HK-2 (cell line): Measurements from ENCODE around the gene PARP3.
A peak's percentile ranks its signal among the peaks of the same experiment; 100 is the strongest.
"Not testable (repeated sequence)": the region's sequence is repeated elsewhere in the genome, so short reads cannot be mapped to it uniquely, and the experiment has no call there.

Experiments used
- DNase-seq: peaks from one replicate; pipeline ENCODE4 v3.0.0-alpha.2; 2018; ENCODE audit not compliant: unreplicated experiment

Gene PARP3

DNA sequence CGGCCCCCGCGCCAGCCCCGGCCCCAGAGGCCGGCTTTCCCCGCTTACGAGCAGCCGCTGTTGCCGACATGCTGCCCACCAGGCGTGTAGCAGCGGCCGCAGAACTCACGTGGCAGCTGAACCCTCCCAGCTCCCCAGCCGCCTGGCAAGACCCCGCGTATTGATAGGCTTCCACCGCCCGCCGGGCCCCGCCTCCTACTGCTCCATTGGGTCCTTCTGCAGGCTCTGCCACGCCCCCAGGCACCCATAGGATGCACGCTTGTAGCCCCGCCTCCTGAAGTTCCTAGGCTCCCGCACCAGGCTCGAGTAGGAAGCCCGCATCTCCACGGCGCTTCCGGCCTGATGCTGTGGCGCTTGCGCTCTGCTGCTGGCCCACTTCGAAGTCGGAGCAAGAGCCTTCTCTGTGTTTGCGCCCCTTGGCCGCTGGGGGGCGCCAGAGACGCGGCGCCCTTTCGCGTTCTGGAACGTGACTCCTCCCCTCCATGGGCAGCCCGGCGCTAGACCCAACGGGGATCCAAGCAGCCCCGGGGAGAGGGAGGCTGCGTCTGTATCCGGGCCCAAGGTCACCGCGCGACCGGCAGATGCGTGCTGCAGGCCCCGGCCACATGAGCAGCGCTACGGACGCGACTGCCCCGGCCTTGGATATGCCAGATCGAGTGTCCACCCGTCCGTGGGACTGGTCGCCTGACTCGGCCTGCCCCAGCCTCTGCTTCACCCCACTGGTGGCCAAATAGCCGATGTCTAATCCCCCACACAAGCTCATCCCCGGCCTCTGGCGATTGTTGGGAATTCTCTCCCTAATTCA lies at the start of gene PARP3, which contains the start of gene RRP9:
PARP3 (plus strand) TSS at position 566 of the 805 bp plus-strand sequence. CDS start 993 bp downstream, outside the sequence.
RRP9 (minus strand) TSS at position 107 of the 805 bp plus-strand sequence; CDS start at position 70, 37 bp downstream.
- DNase-seq, result peak; percentile 97

DNA sequence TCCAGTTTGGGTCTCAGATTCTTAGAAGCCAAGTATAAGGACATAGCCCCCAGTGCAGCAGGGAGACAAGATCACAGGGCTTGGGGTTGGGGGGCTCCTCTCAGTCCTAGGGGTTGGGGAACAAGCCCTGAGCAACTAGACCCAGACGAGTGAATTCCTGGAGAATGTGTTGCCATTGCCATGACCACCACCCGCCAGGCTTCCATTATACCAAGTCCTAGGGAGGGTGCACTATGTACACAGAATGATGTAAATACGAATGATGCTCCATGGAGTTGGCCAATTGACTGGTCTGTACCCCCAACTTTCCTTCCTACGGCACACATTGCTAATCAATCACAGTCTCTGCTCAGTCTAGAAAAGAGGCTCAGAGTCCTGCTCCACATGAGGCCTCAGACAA lies 47.8 kb upstream of the PARP3 start:
- DNase-seq, result no peak

DNA sequence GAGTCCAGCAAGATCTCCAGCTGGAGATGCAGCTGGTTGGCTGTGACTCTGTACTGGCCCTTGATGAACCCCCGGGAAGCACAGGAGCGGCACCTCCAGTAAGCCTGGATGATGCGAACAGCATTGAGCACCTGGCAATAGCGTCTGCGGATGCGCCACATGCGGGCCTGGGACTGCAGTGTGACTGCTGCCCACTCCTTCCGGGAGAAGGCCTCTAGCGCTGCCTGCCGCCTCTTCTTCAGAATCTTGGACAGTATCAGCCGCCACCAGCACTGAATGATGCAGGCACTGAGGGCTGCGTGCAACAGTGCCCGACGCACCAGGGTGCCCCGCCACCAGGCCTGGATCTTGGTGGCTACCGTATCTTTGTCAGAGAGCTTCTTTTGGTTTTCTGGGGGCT lies 47.2 kb upstream of the PARP3 start:
- DNase-seq, result no peak

DNA sequence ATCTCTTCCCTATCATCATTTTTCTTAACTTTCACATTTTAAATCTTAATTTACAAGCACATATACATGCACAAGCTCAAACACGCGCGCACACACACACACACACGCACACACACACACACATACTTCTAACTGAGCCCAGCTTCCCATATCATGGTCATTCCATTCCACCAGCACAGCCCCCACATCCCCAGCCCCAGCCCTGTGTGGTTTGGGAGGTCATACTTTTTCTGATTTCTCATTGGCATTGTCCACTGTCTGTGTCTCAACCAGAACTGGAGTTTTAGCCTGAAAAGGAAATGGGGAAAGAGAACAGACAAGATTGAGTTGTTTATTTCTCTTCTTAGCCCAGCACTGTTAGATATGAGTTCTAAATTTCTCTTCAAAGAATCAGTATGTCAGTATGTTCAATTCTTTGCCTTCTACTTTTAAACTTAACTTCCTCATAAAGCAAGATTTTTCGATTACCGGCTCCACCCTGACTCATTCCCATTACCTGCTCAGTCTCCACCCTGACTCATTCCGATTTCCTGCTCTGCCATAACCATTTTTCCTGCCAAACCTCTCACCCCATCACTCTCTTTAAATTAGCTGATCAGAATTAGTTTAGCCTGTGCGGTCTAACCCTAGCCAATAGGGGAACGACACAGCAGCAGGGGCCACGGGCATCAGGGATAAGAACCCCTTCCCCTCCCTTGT lies 45.4 kb upstream of the PARP3 start:
- no peak for DNase-seq

DNA sequence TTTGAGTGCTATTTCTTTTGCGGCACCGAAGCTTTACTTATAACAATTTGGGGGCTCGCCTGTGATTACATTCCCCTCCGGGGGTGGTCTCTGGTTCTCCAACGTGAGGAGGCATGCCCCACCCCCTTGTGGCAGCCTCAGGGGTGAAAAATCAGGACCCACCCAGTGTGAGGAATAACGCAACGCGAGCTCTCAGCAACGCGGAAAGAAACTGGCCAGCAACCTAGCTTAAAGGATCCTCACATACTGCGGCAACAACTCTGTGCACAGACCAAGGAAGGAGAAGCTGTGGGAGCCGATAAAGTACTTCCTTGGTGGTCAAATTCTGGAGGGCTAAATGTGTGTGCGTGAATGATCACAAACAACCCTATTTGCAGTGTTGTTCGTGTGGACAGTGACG lies 44.8 kb upstream of the PARP3 start:
- no peak for DNase-seq

DNA sequence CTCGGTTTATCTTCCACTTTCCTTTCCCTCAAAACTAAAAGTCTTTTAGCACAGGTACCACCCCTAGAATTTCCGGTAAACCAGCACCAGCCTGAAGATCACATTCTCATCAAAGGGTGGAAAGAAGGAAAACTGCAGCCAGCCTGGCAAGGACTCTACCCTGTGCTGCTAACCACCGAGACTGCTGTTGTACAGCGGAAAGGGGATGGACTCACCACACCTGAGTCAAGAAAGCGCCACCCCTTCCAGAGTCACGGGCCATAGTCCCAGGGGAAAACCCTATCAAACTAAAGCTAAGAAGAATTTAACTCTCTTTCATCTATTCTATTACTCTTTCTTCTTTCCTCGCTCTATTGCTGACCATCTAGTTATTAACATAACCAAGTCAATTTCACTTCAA lies 42.1 kb upstream of the PARP3 start:
- DNase-seq, result not testable (repeated sequence)

DNA sequence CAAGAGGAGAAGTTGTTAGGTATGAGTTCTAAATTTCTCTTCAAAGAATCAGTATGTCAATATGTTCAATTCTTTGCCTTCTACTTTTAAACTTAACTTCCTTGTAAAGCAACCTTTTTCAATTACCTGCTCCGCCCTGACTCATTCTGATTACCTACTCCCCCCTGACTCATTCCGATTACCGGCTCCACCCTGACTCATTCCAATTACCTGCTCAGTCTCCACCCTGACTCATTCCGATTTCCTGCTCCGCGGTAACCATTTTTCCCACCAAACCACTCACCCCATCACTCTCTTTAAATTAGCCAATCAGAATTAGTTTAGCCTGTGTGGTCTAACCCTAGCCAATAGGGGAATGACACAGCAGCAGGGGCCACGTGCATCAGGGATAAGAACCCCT lies 39.8 kb upstream of the PARP3 start:
- peak; percentile 41 for DNase-seq

DNA sequence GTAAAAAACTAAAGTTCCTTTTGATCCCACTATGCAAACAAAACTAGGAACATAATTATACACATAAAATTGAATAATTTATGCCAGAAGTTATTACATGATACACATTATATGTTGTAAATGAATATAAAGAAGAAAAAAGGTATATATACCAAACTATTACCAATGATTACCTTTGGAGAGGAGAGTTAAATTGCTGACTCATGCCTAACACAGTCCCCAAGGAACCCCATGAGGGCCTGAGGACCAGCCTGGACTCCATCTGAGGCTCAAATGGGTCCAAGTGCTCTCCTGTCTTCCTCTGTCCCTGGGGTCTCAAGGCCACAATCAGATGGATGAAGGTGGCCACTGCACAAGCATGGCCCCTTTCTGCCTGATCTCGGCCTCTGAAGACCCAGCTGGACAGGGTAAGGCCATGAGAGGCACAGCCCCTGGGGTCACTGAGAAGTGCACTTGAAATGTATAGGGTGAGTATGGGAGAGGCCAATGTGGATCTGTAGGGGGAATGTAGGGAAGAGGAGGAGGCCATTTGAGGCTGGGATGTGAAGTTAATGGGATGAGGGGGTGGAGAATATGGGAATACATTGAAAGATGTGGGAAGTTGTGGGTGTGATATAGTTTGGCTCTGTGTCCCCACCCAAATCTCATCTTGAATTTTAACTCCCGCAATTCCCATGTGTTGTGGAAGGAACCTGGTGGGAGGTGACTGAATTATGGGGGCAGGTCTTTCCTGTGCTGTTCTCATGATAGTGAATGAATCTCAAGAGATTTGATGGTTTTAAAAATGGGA lies 37.9 kb upstream of the PARP3 start:
- no peak for DNase-seq

DNA sequence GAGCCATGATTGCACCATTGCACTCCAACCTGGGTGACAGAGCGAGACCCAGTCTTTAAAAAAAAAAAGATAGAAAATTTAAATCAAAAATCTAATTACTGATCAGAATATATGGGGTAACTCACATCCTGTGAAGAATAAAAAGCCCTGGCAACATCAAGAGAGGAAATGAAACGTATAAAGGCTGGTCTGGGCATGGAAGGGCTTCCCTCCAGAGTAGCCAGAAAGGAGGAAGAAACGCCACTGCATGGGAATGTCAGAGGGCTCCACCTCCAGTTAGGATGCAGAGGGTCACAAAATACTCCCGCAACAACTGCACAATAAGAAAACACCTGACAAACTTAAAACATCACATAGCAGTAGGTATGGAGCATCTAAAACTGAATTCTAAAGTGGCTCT lies 34.1 kb upstream of the PARP3 start:
- no peak for DNase-seq

DNA sequence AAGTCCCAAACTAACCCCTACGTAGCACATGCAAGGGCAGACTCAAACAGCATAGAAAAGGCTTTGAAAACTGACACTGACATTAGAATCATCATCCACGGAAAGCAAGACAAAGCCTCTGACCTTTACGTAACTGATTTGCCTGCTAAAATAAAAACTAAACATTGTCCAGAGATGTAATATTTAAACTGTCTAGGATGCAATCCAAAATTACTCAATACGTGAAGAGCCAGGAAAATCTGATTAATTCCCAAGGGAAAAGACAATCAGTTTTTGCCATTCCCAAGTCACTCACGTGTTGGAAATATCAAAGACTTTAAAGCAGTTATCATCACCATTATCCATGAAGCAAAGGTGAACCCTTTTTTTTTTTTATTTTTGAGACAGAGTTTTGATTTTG lies 25.7 kb upstream of the PARP3 start:
- DNase-seq, result no peak

DNA sequence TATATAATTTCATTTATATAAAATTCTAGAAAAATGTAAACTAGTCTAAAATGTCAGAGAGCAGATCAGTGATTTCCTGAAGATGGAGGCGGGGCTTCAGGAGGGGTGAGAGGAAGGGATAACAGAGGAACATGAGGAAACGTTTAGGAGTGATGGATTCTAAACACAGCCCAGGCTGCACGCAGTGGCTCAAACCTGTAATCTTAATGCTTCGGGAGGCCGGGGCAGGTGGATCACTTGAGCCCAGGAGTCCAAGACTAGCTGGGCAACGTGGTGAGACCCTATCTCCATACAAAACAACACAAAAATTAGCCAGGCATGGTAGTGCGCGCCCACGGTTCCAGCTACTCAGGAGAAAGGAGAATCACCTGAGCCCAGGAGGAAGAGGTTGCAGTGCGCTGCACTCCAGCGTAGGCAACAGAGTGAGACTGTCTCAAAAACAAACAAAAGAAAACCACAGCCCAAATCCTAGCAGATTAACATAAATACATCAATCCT lies 21.0 kb upstream of the PARP3 start:
- DNase-seq, result no peak

DNA sequence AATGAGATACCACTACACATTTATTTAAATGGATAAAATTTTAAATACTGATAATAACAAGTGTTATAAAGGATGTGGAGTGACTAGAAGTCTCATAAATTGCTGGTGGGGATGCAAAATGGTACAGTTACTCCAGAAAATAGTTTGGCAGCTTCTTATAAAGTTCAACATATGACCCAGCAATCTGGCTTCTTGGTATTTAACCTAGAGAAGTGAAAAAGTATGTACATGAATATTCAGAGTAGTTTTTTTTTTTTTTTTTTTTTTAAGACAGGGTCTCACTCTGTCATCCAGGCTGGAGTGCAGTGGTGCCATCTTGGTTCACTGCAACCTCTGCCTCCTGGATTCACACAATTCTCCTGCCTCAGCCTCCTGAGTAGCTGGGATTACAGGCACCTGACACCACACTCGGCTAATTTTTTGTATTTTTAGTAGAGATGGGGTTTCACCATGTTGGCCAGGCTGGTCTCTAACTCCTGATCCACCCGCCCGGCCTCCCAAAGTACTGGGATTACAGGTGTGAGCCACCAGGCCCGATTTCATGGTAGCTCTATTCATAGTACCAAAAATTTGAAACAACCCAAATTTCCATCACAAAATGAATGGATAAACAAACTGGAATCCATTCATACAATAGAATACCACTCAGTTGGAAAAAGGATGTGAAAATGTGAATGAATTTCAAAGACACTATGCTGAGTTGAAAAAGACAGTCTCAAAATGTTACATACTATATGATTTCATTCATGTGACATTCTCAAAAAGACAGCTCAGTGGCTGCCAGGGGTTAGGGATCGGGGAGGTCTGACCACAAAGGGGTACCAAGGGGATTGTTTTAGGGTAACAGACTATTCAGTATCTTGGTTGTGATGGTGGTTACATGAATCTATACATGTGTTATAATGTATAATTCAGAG lies 14.8 kb upstream of the PARP3 start:
- DNase-seq, result no peak

DNA sequence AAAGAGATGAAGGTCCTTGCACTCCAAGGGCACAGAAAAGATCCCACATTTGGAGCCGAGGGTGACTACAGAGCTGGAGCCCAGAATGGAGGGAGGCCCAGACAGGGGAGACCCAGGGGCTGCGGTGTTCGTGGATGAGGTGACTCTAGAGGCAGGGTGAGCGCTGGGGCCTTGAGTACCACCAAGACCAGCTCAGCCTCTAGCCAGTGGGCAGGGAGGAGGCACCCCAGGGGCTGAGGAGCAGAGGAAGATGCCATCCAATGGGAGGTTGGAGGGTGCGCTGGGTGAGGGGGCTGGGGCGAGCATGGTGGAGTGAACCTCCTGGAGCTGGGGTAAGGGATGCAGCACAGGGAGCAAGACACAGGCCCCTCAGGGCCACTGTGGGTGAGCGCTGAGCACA lies 13.7 kb upstream of the PARP3 start:
- no peak for DNase-seq

DNA sequence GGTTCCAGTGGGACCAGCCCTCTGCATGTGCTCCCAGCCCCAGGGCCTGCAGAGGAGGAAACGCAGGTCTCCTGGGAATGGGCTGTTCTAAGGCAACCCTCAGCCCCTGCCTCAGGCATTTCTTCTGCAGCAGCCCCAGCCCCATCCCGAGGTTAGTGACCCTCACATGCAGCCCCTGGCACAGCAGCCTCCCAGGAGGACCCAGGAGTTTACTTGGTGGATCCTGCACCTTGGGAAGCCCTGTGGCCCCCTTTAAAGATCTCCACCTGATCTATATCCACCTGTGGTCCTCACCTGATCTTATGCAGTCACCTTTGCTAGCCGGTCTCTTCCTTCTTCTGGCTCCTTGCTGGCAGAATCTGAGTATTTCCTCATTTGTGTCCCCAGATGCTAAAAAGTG lies 13.2 kb upstream of the PARP3 start:
- not testable (repeated sequence) for DNase-seq

DNA sequence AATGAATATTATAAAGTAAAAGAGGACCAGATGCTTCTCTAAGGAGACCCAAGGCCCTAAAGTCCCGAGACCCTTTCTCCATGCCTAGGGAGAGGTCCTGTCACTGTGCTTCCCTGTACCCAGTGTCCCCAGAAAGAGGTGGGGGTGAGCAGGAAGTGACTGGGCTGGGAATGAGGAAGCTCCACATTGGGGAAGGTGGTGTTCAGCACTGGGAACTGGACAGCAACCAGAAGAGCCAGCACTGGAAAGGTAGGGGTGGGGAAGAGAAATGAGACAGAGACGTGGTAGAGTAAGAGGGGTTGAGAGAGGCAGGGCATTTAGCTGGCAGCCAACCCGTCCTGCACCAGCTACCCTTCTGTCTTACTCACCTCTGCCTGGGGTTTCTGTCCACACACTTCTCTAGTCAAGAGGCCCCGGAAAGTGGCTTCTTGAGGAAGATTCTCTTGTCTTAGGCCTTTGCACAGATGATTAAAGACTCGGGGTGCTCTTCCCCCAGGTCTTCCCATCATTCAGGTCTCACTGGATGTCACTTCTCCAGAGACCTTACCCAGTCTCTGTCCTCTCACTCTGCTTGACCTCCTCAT lies 12.7 kb upstream of the PARP3 start:
- DNase-seq, result no peak

DNA sequence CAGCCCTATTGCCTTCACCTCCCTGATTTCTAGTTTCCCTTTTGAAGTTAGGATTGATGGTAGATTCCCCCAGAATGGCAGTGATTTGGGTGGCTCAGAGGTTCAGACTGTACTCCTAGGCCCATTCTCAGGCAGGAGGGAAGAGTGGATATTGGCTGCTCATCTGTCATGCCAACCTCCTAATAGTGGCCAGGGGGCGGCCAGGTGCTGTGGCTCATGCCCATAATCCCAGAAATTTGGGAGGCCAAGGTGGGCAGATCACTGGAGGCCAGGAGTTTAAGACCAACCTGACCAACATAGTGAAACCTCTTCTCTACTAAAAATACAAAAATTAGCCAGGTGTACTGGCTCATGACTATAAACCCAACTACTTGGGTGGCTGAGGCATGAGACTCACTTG lies 11.7 kb upstream of the PARP3 start:
- DNase-seq, result no peak

DNA sequence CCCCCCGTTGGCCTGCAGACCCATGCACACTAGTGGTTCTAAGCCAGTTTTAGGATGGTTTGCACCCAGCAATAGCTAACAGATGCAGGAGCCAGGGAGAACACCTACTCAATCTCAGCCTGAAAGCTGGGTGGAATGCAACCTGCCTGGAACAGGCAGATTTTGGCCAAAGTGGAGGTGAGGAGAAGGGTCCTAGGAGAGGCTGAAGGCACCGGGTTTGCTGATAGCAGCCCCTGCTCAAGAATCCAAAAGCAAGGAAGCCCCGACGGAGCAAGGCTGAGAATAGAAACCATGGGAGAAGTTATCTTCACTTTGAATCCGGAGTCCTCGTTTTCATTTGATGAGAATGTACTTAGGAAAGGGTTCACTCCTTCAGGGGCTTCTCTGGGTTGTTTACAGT lies 10.4 kb upstream of the PARP3 start:
- DNase-seq, result no peak

DNA sequence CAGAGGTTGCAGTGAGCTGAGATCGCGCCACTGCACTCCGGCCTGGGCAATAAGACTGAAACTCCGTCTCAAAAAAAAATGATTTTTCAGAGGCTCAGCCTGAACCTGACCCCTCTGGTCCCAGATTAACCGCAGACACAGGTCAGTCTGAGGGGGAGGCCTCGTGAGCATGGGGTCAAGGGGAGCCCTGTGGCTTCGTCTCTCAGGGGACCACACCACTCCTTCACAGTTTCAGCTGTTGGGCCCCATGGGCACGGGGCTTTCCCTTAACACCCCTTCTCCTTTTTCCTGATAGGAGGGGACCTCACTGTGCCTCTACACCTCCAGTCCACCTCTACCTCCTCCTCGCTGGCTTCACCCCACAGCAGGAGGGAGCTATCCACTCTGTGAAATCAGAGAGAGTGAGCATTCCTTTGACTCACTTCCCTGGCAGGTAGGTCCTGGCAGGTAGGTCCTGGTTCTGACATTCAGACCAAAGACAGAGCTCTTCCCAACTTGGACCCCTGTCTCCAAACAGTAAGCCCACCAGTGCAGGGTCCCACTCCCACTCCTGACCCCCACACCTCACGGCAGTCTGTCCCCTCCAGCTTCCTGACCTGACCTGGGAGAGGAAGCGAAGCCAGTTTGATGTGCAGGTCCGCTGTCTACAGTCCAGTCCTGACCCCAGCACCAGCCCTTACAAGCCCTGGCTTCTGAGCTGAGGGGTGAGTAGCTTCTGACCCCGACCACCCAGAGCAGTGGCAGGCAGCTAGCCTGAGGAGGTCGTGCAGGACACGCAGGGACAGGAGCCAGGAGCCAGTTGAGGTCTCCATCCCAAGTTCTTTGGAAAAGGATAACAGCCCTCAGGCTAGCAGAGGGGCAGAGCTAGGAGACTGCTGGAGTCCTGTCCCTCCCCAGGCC lies 9.4 kb upstream of the PARP3 start:
- DNase-seq, result no peak

DNA sequence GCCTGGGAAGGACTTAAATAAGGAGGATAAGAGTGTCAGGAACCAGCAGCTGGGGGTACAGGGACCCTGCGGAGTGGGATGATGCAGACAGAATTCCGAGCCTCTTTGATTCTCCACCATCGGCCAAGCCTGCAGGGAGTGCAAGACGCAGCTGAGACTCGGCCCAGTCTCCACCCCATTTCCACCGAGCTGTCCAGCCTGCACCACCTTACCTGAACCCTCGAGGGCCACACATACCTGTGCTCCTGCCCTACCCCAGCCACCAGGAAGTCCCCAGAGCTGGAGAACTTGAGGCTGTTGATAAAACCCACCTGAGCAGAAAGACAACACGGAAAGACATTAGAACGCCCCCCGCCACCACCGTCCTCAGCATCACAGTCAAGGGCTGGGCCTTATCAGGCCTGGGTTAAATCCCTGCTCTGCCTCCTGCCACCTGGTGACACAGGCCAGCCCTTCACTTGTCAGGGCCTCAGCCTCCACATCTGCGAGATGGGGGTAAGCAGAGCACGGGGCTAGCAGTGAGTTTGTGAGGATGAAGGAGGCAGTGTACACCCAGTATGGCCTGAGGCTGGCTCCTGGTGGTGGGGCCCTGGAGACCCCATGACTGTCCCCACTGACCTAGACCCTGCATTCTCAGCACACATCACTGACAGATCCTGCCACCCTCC lies 8.6 kb upstream of the PARP3 start:
- no peak for DNase-seq
